ENCODE data around the gene TSHZ2. TPM values are rescaled to one million over a fixed set of nuclear protein-coding genes. Genes with fewer than 3 reads are reported as not detected.
"Not testable (repeated sequence)": the region's sequence is repeated elsewhere in the genome, so short reads cannot be mapped to it uniquely, and the experiment has no call there.

The TSHZ2 gene
- total RNA-seq, 1 donor from 2014 or later, result 51.9 TPM

GRCh38 chr20:53413186-53413631 lies 441.1 kb downstream of the TSHZ2 start:
- Histone ChIP-seq H3K9me3 (no peaks in the 10 kb centered on the region), H3K36me3 (no peaks in the 10 kb centered on the region), H3K4me1 (no peaks in the 10 kb centered on the region), H3K27ac (no peak overlapping the region), H3K4me3 (no peak overlapping the region), H3K27me3 (no peaks in the 10 kb centered on the region)
- no peak for DNase-seq (ENCODE audit: low spot score in 2 of 2)
- intact Hi-C loops (cut with DNase I), result no loop called here
- TF ChIP-seq CTCF (IDR thresholded peaks at IDR 0.05), result no peak

DNA sequence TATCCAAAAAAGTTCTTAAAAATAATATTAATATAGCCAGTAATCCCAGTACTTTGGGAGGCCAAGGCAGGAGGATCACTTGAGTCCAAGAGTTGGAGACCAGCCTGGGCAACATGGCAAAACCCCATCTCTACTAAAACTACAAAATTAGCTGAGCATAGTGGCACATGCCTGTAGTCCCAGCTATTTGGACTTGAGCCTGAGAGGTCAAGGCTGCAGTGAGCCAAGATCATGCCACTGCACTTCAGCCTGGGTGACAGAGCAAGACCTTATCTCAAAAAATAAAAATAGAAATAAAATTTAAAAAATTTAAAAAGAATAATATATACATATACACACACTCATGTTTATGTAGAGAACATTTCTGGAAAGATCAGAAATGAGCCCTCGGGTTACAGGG lies 441.7 kb downstream of the TSHZ2 start:
- H3K4me3 ChIP-seq; H3K27ac ChIP-seq; H3K9me3 ChIP-seq; intact Hi-C loops (cut with DNase I); H3K27me3 ChIP-seq; H3K36me3 ChIP-seq; DNase-seq (ENCODE audit: low spot score in 2 of 2); H3K4me1 ChIP-seq: not testable (repeated sequence)

DNA sequence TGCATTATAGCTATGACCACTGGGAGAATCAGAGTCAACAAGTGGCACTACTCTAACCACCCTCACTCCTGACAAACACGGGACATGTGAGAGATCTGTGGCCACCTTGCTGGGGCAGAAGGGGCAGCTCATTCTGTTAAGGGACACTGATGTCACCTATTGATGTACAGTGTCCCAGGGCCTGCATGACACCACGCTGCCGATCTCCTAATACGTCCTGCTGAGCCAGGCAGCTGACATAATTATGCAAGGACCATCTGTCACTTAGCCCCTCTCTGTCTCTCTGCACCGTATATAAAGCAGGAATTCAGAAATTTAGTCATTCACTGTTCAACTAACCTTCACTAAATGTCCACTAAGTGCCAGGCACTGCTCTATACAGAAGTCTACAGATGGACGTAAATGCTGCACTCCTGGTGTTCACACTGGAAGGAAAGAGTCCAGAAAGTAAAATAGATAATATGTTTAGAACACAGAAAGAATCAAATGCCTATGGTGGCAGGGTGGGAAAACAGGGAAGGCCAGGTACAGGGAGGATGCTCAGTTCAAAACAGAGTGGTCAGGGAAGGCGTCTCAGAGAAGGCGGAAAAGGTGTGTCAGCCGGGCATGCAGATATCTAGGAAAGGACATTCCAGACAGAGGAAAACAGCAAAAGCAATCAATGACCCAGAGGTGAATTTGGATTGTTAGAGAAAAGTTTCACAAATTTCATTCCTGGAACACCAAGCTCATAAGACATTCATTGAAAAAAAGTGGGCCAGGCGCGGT lies 447.7 kb downstream of the TSHZ2 start:
- intact Hi-C loops (cut with DNase I), result no loop called here
- H3K4me3 ChIP-seq, result no peak overlapping the region
- H3K4me1 ChIP-seq, result no peaks in the 10 kb centered on the region
- no peaks in the 10 kb centered on the region for H3K9me3 ChIP-seq
- TF ChIP-seq CTCF (IDR thresholded peaks at IDR 0.05), result no peak
- DNase-seq (ENCODE audit: low spot score in 2 of 2), result no peak
- no peak overlapping the region for H3K27ac ChIP-seq
- no peaks in the 10 kb centered on the region for H3K36me3 ChIP-seq
- no peaks in the 10 kb centered on the region for H3K27me3 ChIP-seq

DNA sequence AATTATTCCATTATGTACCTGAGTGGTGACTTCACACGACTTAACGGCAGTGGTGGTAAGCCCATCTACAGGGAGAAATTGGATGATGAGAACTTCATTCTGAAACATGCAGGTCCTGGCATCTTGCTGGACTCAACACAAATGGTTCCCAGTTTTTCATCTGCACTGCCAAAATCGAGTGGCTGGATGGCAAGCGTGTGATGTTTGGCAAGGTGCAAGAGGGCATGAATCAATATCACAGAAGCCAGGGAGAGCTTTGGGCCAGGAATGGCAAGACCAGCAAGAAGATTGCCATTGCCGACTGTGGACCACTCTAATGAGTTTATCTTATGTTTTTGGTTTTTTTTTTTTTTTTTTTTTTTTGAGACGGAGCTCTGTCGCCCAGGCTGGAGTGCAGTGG lies 449.2 kb downstream of the TSHZ2 start:
- H3K4me3 ChIP-seq, result no peak overlapping the region
- H3K4me1 ChIP-seq, result no peaks in the 10 kb centered on the region
- no peaks in the 10 kb centered on the region for H3K36me3 ChIP-seq
- no peak for DNase-seq (ENCODE audit: low spot score in 2 of 2)
- H3K9me3 ChIP-seq, result no peaks in the 10 kb centered on the region
- intact Hi-C loops (cut with DNase I), result no loop called here
- no peak overlapping the region for H3K27ac ChIP-seq
- TF ChIP-seq CTCF (IDR thresholded peaks at IDR 0.05), result no peak
- no peaks in the 10 kb centered on the region for H3K27me3 ChIP-seq

DNA sequence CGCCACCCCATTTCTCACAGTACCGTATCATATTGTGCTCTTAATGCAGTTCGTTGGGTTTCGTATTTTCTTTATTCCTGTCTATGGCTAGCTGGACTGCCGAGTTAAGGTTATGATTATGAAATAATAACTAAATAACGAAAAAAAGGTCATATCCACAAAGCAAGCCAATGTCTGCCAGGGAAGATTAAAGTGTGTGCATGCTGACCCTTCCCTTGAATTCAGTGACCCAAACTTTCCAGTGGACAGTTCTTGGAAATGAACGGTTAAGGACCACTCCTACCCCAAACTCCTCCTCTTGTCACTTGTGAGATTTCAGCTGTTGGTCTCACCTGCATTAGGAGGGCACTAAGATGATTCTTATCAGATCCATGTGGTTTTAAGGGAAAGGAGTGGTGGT lies 449.9 kb downstream of the TSHZ2 start:
- no peaks in the 10 kb centered on the region for H3K36me3 ChIP-seq
- no peak for DNase-seq (ENCODE audit: low spot score in 2 of 2)
- H3K27ac ChIP-seq, result no peak overlapping the region
- intact Hi-C loops (cut with DNase I), result no loop called here
- H3K9me3 ChIP-seq, result no peaks in the 10 kb centered on the region
- no peak for TF ChIP-seq CTCF (IDR thresholded peaks at IDR 0.05)
- H3K4me1 ChIP-seq, result no peaks in the 10 kb centered on the region
- no peaks in the 10 kb centered on the region for H3K27me3 ChIP-seq
- H3K4me3 ChIP-seq, result no peak overlapping the region

DNA sequence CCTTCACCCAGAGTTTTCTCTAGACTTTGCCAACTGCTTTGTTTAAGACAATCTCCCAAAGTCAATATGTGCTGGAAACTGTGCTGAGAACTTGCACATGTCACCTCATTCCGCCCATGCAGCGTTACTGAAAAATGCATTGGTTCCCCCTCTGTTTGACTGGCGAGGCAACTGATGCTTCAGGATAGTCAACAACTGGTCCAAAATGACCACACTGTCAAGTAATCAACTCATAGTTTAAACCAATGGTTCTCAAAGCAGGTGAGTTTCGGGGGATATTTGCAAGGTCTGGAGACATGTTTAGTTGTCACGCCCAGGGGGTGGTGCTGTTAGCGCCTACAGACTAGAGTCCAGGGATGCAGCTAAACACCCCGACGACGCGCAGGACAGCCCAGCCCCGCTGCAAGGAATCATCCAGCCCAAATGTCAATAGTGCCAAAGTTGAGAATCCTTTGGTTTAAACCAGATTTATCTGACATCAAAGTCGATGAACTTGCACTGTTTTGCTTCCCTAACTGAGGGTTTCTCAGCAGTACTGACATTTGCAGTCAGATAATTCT lies 451.5 kb downstream of the TSHZ2 start:
- intact Hi-C loops (cut with DNase I), result no loop called here
- no peak overlapping the region for H3K27ac ChIP-seq
- no peak overlapping the region for H3K4me3 ChIP-seq
- no peaks in the 10 kb centered on the region for H3K4me1 ChIP-seq
- DNase-seq (ENCODE audit: low spot score in 2 of 2), result no peak
- TF ChIP-seq CTCF (IDR thresholded peaks at IDR 0.05), result no peak
- no peaks in the 10 kb centered on the region for H3K9me3 ChIP-seq
- H3K36me3 ChIP-seq, result no peaks in the 10 kb centered on the region
- no peaks in the 10 kb centered on the region for H3K27me3 ChIP-seq

All from ascending aorta (tissue), 2 donors.